PC-9 (cell line): ENCODE data around the gene ARL2. TPM values are rescaled to one million over a fixed set of nuclear protein-coding genes. Genes with fewer than 3 reads are reported as not detected.

Experiments
- BruUV-seq: library from RNA; stranded (reverse); fragments of 400-500 nt; replicated peaks from 2 replicates; lab custom pipeline; 2021; lab: Mats Ljungman, UMichigan
- CTCF ChIA-PET: fragments of 300-600 bp; sonication (Branson Sonifier 250); formaldehyde crosslinking; loops from one replicate; lab custom pipeline; 2022; ENCODE audit warnings: antibody characterized with exemption; lab: Charles Lee
- POLR2A ChIA-PET: fragments of 300-600 bp; sonication (Branson Sonifier 250); formaldehyde crosslinking; loops from one replicate; lab custom pipeline; 2022; ENCODE audit warnings: antibody characterized with exemption; ENCODE audit not compliant: unreplicated experiment; lab: Charles Lee
- DNase-seq, 2 experiments: peaks; one replicate each; pipeline versions ENCODE4 v3.0.0 to v3.0.0-alpha.2; 2015 to 2022; ENCODE audit warnings: mixed read lengths in 1 of 2
- H2AFZ ChIP-seq: fragments of 200-600 bp; sonication (generic); 2 replicates; pipeline ENCODE4 v1.8.1; 2017; ENCODE audit warnings: antibody characterized with exemption
- H3F3A ChIP-seq: fragments of 200-600 bp; sonication (generic); 2 replicates; pipeline ENCODE4 v1.8.1; 2017; ENCODE audit warnings: antibody characterized with exemption, mild to moderate bottlenecking, low read depth; ENCODE audit not compliant: insufficient read depth
- H3K27ac ChIP-seq: fragments of 200-600 bp; sonication (generic); 2 replicates; pipeline ENCODE4 v1.6.1; 2016; ENCODE audit warnings: mixed run types
- H3K27me3 ChIP-seq: fragments of 200-600 bp; sonication (generic); 2 replicates; pipeline ENCODE4 v1.6.1; 2016; ENCODE audit warnings: low read depth, mixed run types; ENCODE audit not compliant: insufficient read depth
- H3K36me3 ChIP-seq: fragments of 200-600 bp; sonication (generic); 2 replicates; pipeline ENCODE4 v1.6.1; 2016; ENCODE audit warnings: low read depth, mixed run types
- H3K4me1 ChIP-seq: fragments of 200-600 bp; sonication (generic); replicated peaks from 2 replicates; pipeline ENCODE4 v1.6.1; 2016; ENCODE audit warnings: mixed run types; ENCODE audit not compliant: insufficient read depth
- H3K4me2 ChIP-seq: fragments of 200-600 bp; sonication (generic); 2 replicates; pipeline ENCODE4 v1.6.1; 2017; ENCODE audit warnings: mixed run types
- H3K4me3 ChIP-seq: fragments of 200-600 bp; sonication (generic); 2 replicates; pipeline ENCODE4 v1.6.1; 2016; ENCODE audit warnings: mixed run types
- H3K79me2 ChIP-seq: fragments of 200-600 bp; sonication (generic); 2 replicates; pipeline ENCODE4 v1.6.1; 2017; ENCODE audit warnings: low read depth, mixed run types
- H3K9me2 ChIP-seq: fragments of 200-600 bp; sonication (generic); 2 replicates; pipeline ENCODE4 v1.8.1; 2017; ENCODE audit warnings: mild to moderate bottlenecking; ENCODE audit not compliant: insufficient read depth
- H3K9me3 ChIP-seq: fragments of 200-600 bp; sonication (generic); 2 replicates; pipeline ENCODE4 v1.8.1; 2016; ENCODE audit warnings: low read depth; ENCODE audit not compliant: insufficient read depth
- H4K20me1 ChIP-seq: fragments of 200-600 bp; sonication (generic); 2 replicates; pipeline ENCODE4 v1.8.1; 2017; ENCODE audit not compliant: insufficient read depth
- CTCF ChIP-seq: fragments of 200-600 bp; sonication (generic); conservative IDR thresholded peaks from 2 replicates; pipeline ENCODE4 v1.6.1; 2017; ENCODE audit warnings: mixed run types, antibody characterized with exemption, mild to moderate bottlenecking, moderate library complexity
- EZH2 ChIP-seq: fragments of 200-600 bp; sonication (generic); IDR thresholded peaks from 2 replicates; pipeline ENCODE4 v1.8.0; 2017; ENCODE audit warnings: antibody characterized with exemption, low read depth
- intact Hi-C: fragments of 100-400 bp; cut with micrococcal nuclease; formaldehyde crosslinking; loops from one replicate; pipeline ENCODE4 v1.10.0; 2022; ENCODE audit not compliant: unreplicated experiment
- total RNA-seq: library from RNA; stranded (reverse); gene quantifications from 2 replicates; pipeline ENCODE4 v1.2.3, GENCODE V29; 2021

ARL2 gene
- total RNA-seq, 1 experiment from 2014 or later, result 97.5 TPM

DNA sequence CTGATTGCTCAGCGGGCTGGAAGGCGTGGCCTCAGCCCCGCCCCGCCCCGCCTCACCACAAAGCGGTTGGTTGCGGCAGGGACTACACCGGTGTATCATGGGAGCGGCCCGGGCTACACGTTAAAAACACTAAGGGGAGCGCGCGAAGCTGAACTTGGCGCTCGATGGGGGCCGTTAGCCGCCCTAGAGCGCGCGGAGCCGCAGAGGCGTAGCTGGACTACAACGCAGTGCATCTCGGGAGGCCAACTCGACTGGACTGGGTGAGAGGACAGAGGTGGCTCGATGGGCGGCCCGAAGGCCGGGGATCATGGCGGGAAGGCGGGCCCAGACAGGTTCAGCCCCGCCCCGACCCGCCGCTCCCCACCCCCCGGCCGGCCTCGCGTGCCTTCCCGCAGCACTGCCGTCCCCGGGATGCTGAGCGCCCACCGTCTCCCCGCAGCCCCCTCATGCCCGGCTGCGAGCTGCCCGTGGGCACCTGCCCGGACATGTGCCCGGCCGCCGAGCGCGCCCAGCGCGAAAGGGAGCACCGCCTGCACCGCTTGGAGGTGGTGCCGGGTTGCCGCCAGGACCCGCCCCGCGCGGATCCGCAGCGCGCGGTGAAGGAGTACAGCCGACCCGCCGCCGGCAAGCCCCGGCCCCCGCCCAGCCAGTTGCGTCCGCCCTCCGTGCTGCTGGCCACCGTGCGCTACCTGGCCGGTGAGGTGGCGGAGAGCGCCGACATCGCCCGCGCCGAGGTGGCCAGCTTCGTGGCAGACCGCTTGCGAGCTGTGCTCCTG is 27.1 kb downstream of the ARL2 start, which contains the start of gene SAC3D1:
TSS of gene SAC3D1 (plus strand) at position 364 of the 776 bp plus-strand sequence. CDS start at position 447, 83 bp downstream.
- peak within 1 kb of the TSS; percentile 82 for H2AFZ ChIP-seq
- BruUV-seq, result no TSS peak
- ChIA-PET POLR2A (interaction anchor here (0.6 to 0.7 kb wide), 5 partner anchors 41 to 381 kb away, joined by 3 to 5 read pairs (median 3); partner anchors contain the start of genes FAU, MAJIN, MRPL49 and NEAT1), CTCF (interaction anchor here (0.7 kb wide), 1 partner anchor 106 kb away, joined by 4 read pairs; no protein-coding TSS in a partner anchor)
- no peaks in the 10 kb centered on the region for H4K20me1 ChIP-seq
- peaks cover 23% of the 10 kb centered on the region for H3K79me2 ChIP-seq
- H3K4me2 ChIP-seq, result peak within 1 kb of the TSS; percentile 78
- no peaks in the 10 kb centered on the region for H3K9me3 ChIP-seq
- peak; percentile 94 to 95 for DNase-seq
- peak within 1 kb of the TSS; percentile 67 for H3K27ac ChIP-seq
- intact Hi-C loops, result loop anchor here (5.0 kb wide), 2 partner anchors 41 to 56 kb away; partner anchors contain the start of genes CDCA5, VPS51 and ZFPL1
- TF ChIP-seq EZH2, result no peak
- no peak for TF ChIP-seq CTCF
- no peaks in the 10 kb centered on the region for H3K36me3 ChIP-seq
- peaks cover 24% of the 10 kb centered on the region; the same call in 1 of the 2 replicates for H3F3A ChIP-seq
- no peaks in the 10 kb centered on the region for H3K9me2 ChIP-seq
- H3K27me3 ChIP-seq, result no peaks in the 10 kb centered on the region
- H3K4me1 ChIP-seq, result peaks cover 25% of the 10 kb centered on the region
- H3K4me3 ChIP-seq, result peak within 1 kb of the TSS; percentile 82

DNA sequence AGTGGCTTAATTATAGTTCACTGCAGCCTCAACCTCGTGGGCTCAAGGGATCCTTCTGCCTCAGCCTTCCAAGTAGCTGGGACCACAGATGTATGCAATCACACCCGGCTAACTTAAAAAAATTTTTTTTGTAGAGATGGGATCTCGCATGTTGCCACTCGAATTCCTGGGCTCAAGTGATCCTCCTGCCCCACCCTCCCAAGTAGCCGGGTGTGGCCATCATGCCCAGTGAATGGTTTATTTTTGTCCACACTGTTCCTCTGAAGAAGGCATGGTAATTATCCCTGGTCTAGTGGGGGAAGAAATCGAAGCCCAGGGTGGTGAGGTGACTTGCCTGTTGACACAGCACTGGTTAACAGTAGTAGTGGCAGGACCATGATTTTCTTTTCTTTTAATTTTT is 28.9 kb downstream of the ARL2 start:
- Histone ChIP-seq H3K27ac (no peak overlapping the region), H3K9me2 (no peaks in the 10 kb centered on the region), H3K36me3 (no peaks in the 10 kb centered on the region), H3F3A (peaks cover 24% of the 10 kb centered on the region; the same call in 1 of the 2 replicates), H3K4me2 (peak overlapping the region; percentile 78), H4K20me1 (no peaks in the 10 kb centered on the region), H3K9me3 (no peaks in the 10 kb centered on the region), H3K4me1 (peaks cover 25% of the 10 kb centered on the region), H2AFZ (no peak overlapping the region), H3K4me3 (peak overlapping the region; percentile 82; the same call in 1 of the 2 replicates), H3K79me2 (peaks cover 23% of the 10 kb centered on the region), H3K27me3 (no peaks in the 10 kb centered on the region)
- no TSS peak for BruUV-seq
- ChIA-PET CTCF (no interaction called here), POLR2A (no interaction called here)
- intact Hi-C loops, result loop anchor here (5.0 kb wide), 2 partner anchors 39 to 54 kb away; partner anchors contain the start of genes CDCA5, VPS51 and ZFPL1
- DNase-seq, result peak in 1 of 2 experiments; percentile 32
- TF ChIP-seq CTCF (no peak), EZH2 (no peak)

DNA sequence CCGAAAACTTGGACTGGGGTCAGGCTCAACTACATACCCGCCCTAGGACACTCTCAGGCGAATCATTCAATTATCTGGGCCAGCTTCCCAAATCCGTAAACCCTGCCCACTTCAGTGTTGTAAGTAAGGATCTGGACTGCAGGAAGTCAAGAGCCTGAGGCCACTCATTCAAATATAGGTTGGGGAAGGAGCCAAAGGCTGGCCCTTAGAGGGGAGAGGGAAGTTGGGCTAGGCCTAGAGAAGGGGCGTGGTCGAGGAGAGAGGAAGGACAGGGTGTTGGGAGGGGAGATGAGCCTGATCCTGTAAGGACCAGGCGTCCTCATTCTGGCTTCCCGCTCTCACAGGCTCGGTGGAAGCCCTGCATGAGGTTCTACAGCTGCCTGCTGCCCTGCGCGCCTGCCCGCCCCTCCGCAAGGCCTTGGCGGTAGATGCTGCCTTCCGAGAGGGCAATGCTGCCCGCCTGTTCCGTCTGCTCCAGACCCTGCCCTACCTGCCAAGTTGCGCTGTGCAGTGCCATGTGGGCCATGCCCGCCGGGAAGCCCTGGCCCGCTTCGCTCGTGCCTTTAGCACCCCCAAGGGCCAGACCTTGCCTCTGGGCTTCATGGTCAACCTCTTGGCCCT is 30.0 kb downstream of the ARL2 start:
- peaks cover 23% of the 10 kb centered on the region for H3K79me2 ChIP-seq
- ChIA-PET CTCF (no interaction called here), POLR2A (no interaction called here)
- H2AFZ ChIP-seq, result no peak overlapping the region
- no peaks in the 10 kb centered on the region for H3K9me2 ChIP-seq
- no peak overlapping the region for H3K4me3 ChIP-seq
- TF ChIP-seq CTCF (no peak), EZH2 (no peak)
- BruUV-seq, result no TSS peak
- H4K20me1 ChIP-seq, result no peaks in the 10 kb centered on the region
- H3K27ac ChIP-seq, result no peak overlapping the region
- no peak overlapping the region for H3K4me2 ChIP-seq
- H3K36me3 ChIP-seq, result no peaks in the 10 kb centered on the region
- peaks cover 24% of the 10 kb centered on the region; the same call in 1 of the 2 replicates for H3F3A ChIP-seq
- H3K4me1 ChIP-seq, result peaks cover 25% of the 10 kb centered on the region
- H3K27me3 ChIP-seq, result no peaks in the 10 kb centered on the region
- no peaks in the 10 kb centered on the region for H3K9me3 ChIP-seq
- intact Hi-C loops, result loop anchor here (5.0 kb wide), 2 partner anchors 38 to 53 kb away; partner anchors contain the start of genes CDCA5, VPS51 and ZFPL1
- DNase-seq, result peak in 1 of 2 experiments; percentile 42
